GM21786 (cell line): ENCODE results near the gene FAM234B.
"Not testable (repeated sequence)": the region's sequence is repeated elsewhere in the genome, so short reads cannot be mapped to it uniquely, and the experiment has no call there.

ENCODE experiments used
- ATAC-seq: cut with Tn5 transposase; IDR thresholded peaks from one replicate; pipeline ENCODE4 v1.9.1; 2021; ENCODE audit not compliant: unreplicated experiment

FAM234B gene

GRCh38 chr12:13060581-13060980, 16.4 kb downstream of the FAM234B start:
- ATAC-seq, result no peak

GRCh38 chr12:13061377-13061776, 17.2 kb downstream of the FAM234B start:
- ATAC-seq, result no peak

GRCh38 chr12:13062669-13063068, 18.5 kb downstream of the FAM234B start:
- no peak for ATAC-seq

- ATAC-seq, result no peak
These were observed 21.8 kb downstream of the FAM234B start for GRCh38 chr12:13066014-13066413.

- ATAC-seq, result no peak
These were observed 22.3 kb downstream of the FAM234B start for GRCh38 chr12:13066459-13066858.

- ATAC-seq, result no peak
These were observed 23.1 kb downstream of the FAM234B start for GRCh38 chr12:13067322-13067721.

- ATAC-seq, result no peak
These were observed 25.2 kb downstream of the FAM234B start for GRCh38 chr12:13069380-13069779.

- ATAC-seq, result no peak
These were observed 27.4 kb downstream of the FAM234B start for GRCh38 chr12:13071305-13072280.

GRCh38 chr12:13073173-13073572, 29.0 kb downstream of the FAM234B start:
- no peak for ATAC-seq

GRCh38 chr12:13074396-13075117, 30.4 kb downstream of the FAM234B start:
- no peak for ATAC-seq

GRCh38 chr12:13075118-13075480, 30.9 kb downstream of the FAM234B start:
- no peak for ATAC-seq

GRCh38 chr12:13075786-13076570, 31.8 kb downstream of the FAM234B start:
- no peak for ATAC-seq

- no peak for ATAC-seq
These were observed 35.3 kb downstream of the FAM234B start for GRCh38 chr12:13079440-13079906.

GRCh38 chr12:13080266-13080665, 36.1 kb downstream of the FAM234B start:
- no peak for ATAC-seq

- ATAC-seq, result no peak
These were observed 38.7 kb downstream of the FAM234B start for GRCh38 chr12:13082861-13083260.

- not testable (repeated sequence) for ATAC-seq
These were observed 39.5 kb downstream of the FAM234B start for GRCh38 chr12:13083638-13084037.

- ATAC-seq, result no peak
These were observed 40.9 kb downstream of the FAM234B start for GRCh38 chr12:13084898-13085640.

GRCh38 chr12:13085968-13086686, 41.9 kb downstream of the FAM234B start:
- no peak for ATAC-seq

- ATAC-seq, result no peak
These were observed 43.6 kb downstream of the FAM234B start for GRCh38 chr12:13087766-13088165.

- ATAC-seq, result no peak
These were observed 44.3 kb downstream of the FAM234B start for GRCh38 chr12:13088496-13088895.
